Stimulated activated CD8-positive, alpha-beta memory T cell treated with anti-CD3 and anti-CD28 coated beads, Interleukin-12 subunit alpha, Interleukin-12 subunit beta, amount 100 ng/mL, for 24 hours (primary cell): ENCODE results near the gene SRC.
"Not testable (repeated sequence)": the region's sequence is repeated elsewhere in the genome, so short reads cannot be mapped to it uniquely, and the experiment has no call there.

Source experiments
- DNase-seq: peaks from one replicate; pipeline ENCODE4 v3.0.0-alpha.2; 2020; ENCODE audit errors: extremely low read depth

SRC gene

DNA sequence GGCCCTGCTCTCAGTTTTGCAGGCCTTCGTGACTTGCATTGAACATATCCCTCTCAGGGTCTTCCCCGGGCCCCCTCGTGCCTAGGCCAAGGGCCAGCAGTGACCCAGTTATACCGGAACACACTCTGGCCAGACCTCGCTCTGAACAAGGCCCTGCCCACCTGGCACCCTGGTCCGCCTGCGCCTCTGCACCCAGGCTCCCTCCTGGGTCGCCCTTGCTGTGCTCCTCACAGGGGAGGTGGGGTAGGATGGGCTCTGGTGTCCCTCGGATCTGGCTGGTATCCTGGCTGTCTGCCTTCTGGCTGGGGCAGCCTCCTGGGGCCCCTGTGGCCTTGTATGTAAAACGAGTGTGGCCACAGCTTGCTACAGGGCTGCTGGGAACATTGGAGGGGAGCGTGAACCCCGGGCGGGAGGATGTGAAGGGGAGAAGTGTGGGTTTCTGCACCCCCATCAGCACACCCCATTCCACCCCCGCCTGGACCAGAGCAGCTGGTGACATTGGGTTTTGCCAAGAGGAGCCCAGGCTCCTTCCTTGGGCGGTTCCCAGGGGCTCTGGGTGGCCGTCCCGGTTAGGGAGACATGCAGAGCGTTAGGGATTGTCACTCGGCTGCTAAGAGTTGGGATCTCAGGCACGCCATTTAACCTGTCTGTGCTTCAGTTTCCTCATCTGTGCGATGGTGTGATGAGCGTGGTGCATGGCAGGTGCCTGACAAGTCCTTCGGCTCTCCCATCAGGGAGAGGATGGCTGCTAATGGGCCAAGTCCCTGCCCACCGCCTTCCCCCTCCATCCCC lies 17.5 kb downstream of the SRC start:
- DNase-seq, result no peak

DNA sequence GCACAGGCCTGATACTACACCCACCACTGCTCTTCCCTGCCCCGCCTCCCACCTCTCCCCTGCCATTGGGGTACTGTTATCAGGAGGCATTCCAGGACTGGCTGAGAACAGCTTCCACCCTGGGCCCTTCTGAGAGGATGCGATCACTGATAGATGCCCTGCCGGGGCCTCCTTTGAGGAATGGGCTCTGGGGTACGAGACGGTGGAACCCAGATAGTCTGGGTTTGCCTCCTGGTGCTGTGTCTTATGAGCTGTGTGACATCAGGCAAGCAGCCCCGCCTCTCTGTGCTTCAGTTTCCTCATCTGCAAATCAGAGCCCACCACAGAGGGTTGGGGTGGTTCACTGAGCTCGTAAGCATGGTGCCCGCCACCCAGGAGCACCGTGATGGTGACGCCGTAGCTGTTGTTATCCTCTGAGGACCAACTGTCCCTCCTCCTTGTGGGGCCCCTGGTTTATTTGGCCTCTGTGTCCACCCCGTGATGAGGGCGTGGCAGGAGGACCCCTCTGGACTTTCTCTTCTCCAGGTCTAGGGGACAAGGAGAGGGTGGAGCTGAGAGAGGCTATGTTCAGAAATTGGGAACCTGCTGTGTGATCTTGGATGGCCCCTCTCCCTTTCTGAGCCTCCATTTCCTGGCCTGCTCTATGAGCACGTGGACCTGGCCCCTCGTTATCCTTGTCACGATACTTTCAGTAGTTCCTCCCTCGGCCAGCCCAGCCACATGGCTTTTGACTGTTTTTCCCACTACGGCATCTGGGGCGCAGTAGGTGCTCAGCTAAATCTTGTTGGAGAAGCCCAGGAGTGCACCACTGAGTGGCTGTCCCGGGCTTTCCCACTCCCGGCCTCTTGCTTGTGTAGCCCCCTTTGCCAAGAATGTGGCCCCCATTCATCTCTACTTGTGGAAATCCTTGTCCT lies 18.3 kb downstream of the SRC start:
- no peak for DNase-seq

DNA sequence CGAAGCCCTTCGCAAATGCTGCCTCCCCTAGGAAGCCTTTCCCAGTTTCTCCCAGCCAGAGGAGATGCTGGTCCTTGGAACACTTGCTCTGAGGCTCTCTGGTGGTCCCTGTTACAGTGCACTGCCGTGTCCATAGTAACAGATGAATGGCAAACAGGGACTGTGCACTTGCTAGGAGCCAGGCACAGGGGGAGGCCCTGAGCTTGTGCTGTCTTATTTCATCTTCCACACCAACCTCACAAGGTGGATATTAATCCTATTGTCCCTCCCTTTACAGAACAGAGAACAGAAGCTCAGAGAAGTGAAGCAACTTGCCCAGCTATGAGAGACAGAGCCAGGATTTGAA lies 19.0 kb downstream of the SRC start:
- DNase-seq, result no peak

DNA sequence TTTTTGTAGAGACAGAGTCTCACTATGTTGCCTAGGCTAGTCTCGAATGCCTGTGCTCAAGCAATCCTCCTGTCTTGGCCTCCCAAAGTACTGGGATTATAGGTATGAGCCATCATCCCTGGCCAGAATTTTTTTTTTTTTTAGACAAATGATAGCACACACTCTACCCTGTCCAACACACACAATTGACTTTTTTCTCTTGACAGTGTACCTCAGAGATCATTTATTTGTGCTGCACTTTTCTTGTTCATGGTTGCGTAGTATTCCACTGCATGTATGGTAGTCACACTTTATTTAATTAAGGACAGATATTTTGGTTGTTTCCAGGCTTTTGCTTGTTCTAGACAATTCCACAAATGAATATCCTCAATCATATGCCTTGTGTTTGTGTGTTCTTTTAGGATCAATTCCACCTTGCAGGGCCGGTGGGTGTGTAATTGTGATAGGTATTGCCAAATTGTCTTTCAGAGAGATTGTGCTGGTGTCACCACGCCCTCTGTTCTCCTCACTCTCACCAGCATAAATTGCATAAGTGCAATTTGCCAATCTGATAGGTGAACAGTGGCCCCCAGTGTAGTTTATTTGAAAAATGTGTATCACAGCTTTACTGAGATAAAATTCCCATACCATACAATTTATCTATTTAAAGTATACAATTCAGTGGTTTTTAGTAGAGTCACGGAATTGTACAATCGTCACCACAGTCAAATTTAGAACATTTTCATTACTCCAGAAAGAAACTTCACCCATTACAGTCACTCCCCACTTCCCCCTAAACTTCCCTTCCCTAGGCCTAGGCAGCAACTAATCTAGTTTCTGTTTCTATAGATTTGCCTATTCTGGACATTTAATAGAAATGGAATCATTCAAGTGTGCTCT lies 20.1 kb downstream of the SRC start:
- no peak for DNase-seq

DNA sequence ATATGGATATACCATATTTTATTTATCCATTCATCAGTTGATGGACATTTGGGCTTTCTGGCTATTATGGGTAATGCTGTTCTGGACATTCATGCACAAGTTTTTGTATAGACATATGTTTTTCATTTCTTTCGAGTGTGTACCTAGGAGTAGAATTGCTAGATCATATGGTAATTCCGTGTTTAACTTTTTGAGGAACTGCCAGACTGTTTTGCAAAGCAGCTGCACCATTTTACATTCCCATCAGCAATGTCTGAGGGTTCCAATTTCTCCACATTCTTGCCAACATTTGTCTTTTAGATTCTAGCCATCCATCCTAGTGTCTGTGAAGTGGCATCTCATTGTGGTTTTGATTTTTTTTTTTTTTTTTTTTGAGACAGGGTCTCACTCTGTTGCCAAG lies 20.8 kb downstream of the SRC start:
- no peak for DNase-seq

DNA sequence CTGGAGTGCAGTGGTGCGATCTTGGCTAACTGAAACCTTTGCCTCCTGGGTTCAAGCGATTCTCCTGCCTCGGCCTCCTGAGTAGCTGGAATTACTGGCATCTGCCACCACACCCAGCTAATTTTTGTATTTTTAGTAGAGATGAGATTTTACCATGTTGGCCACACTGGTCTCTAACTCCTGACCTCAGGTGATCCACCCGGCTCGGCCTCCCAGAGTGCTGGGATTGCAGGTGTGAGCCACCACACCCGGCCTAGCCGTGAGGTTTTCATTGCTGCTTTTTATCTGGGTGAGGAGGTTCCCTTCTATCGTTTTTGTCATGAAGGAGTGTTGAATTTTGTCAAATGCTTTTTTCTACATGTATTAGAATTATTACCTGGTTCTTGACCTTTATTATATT lies 23.9 kb downstream of the SRC start:
- no peak for DNase-seq

DNA sequence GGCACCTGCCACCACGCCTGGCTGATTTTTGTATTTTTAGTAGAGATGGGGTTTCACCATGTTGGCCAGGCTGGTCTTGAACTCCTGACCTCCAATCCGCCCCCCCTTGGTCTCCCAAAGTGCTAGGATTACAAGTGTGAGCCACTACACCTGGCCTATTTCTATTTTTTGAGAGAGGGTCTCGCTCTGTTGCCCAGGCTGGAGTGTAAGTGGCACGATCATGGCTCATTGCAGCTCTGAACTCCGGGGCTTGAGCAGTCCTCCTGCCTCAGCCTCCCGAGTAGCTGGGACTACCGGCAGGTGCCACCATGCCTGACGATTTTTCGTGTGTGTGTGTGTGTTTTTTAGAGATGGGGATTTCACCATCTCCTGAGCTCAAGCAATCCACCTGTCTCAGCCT lies 25.9 kb downstream of the SRC start:
- DNase-seq, result not testable (repeated sequence)

DNA sequence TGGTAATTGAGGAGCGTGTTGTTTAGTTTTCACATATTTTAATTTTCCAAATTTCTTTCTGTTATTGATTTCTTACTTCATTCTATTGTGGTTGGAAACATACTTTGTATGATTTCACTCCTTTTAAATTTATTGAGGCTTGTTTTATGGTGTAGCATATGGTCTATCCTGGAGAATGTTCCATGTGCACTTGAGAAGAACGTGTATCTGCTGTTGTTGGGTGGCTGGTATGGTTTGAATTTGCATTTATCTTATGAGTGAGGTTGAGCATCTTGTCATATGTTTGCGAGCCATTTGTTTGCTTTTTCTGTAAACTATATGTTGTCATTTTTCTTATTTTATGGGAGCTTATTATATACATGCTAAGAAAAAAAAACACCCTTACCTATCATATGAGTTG lies 26.5 kb downstream of the SRC start:
- no peak for DNase-seq

DNA sequence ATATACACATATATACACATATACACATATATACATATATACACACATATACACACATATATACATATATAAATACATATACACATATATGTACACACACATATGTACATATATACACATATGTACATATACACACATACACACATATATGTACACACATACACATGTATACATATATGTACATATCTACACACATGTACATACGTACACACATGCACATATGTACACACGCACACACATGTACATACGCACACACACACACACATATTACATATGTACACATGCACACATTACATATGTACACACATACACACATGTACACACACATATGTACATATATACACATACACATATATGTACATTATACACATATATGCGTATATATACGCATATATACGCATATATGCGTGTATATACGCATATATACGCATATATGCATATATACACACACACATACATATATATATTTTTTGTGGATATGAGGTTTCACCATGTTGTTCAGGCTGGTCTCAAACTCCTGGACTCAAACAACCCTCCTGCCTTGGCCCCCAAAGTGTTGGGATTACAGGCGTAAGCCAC lies 27.2 kb downstream of the SRC start:
- no peak for DNase-seq

DNA sequence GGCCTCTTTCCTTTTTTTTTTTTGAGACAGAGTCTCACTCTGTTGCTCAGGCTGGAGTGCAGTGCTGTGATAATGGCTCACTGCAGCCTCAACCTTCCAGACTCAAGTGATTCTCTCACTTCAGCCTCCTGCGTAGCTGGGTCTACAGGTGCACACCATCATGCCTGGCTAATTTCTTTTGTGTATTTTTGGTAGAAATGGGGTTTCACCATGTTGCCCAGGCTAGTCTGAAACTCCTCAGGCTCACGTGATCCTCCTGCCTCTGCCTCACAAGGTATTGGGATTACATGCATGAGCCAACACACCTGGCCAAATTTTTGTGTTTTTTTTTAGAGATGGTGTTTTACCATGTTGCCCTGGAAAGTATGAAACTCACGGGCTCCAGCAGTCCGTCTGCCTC lies 29.3 kb downstream of the SRC start:
- no peak for DNase-seq

DNA sequence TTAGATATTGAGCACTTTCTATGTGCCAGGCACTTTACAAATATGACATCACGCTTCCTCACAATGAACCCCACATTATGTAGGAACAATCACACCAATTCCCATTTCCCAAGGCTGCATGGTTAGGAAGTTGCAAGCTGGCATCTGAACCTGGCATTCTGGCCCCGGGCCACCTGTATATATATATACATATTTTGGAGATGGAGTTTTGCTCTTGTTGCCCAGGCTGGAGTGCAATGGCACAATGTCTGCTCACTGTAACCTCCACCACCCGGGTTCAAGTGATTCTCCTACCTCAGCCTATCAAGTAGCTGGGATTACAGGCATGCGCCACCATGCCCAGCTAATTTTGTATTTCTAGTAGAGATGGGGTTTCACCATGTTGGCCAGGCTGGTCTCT lies 30.4 kb downstream of the SRC start:
- DNase-seq, result no peak

DNA sequence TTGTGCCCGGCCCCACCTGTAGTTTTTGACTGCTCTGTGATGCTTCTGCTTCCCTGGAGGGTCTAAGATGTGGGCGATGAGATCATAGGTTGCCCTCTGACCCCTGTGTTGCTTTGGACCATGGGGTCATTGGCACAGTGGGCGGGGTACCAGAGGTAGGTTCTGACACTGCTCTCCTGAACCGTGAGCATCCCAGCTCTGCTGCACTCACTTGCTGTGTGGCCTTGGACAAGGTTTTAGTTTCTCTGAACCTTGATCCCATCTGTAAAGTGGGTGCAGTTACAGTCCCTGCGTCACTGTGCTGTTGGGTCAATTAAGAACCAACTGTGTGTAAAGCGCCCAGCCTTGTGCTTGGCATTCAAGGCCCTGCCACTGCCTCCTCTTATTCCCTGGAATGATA lies 30.9 kb downstream of the SRC start:
- DNase-seq, result no peak

DNA sequence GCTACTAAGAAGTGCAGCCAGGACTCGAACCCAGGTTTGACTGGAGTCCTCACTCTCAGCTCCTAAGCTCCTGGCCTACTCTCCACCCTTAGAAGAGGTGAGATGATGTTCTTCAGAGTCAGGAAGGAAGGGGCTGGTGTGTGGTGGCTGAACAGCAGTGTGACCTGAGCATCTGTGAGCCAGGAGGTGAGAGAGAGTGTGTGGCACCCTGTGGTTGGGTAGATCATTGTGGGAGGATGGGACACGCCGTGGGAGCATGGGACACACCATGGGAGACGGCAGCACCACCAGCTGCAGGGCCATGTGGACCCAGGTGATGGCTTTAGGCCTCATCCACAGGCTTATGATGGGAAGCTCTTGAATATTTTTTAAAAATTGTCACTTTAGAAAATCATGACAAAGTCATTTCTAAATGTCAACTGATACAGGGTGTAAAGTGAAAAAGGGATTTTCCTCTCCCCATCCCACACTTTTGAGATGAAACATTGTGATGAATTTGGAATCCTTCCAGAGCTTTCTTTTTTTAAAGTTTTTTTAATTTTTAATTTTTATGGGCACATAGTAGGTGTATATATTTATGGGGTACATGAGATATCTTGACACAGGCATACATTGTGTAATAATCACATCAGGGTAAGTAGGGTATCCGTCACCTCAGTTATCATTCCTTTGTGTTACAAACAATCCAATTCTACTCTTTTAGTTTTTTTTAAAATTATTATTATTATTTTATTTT lies 31.6 kb downstream of the SRC start:
- DNase-seq, result no peak

DNA sequence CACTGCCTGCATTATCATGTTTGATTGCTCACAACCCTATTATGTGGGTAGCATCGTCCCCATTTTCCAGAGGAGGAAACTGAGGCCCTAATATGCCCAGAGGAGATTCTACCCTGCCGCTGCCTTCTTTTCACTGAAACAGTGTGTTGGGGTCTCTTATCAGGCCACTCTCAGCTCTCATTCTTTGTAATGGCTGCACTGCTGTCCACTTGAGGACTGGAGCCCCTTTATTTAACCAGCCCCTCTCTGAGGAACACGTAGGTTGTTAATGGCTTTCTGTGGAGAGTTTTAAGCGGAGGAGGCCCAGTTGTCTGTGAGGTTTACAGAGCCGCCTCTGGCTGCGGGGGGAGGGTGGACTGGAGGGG lies 32.5 kb downstream of the SRC start:
- no peak for DNase-seq

DNA sequence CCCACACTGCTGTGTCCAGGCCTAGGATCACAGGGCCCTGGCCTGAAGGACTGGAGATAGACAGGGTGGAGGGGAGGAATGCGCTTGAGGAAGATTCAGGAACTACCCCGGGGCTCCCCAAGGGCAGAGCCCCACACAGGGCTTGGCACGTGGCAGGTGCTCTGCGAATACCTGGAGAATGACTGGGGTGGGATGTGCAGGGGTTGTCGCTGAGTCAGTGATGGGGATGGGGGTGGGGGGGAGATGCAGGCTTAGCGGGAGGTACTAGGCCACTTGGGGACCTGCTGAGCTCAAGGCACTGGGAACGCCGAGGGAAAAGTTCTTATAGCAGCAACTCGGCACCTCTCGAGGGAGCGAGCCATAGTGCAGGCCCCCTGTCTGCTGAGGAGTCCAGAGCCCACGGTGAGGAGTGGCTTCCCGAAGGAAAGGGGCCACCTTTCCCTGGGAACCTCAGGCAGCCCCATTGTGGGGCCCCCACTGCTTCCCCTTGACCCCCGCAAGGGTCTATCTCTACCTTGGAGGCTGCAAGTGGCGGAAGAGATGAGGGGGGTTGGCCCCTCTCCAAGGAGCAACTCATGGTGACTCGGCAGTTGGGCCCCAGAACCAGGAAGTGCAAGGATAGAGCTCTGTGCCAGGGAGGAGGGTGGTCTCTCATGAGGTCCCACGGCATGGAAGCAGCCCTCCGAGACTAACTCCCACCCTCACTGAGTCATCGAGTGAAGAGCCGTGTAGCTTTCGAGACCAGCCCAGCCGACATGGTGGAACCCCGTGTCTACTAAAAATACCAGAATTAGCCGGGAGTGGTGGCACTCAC lies 33.1 kb downstream of the SRC start:
- no peak for DNase-seq

DNA sequence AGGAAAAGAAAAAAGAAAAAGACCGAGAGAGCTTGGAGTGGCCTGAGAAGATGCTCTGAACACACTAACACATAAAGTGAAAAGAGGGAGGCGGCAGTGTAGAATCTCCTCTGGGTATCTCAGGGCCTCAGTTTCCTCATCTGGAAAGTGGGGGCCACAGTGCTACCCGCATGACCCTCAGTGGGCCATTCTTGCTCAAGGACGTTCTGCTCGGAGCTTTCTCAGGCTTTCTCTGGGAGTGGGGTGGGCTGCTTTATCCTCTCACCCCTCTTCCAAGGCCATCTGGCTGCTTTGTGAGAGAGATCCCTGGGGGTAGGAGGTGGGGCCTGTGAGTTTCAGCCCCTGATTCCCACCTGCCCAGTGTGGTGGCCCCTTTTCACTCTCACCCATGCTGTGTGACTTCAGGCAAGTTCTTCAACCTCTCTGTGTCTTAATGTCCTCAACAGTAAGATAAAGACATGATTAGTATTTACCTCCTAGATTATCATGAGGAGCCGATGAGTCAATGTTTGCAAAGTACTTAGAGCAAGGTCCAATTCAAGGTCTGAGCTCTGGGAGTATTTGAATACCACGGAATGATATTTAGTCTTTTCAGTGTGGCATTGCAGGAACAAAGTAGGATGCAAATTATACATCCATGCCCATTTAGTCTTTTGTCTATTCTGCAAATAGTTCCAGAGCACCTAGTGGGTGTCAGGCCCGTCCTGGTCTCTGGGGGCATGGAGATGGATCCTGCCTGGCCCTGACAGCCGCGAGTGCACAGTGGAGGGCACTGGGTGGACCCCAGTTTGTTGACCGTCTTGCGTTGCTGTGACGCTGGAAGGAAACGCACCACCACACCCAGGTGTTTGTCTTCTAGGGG lies 34.3 kb downstream of the SRC start:
- DNase-seq, result no peak

DNA sequence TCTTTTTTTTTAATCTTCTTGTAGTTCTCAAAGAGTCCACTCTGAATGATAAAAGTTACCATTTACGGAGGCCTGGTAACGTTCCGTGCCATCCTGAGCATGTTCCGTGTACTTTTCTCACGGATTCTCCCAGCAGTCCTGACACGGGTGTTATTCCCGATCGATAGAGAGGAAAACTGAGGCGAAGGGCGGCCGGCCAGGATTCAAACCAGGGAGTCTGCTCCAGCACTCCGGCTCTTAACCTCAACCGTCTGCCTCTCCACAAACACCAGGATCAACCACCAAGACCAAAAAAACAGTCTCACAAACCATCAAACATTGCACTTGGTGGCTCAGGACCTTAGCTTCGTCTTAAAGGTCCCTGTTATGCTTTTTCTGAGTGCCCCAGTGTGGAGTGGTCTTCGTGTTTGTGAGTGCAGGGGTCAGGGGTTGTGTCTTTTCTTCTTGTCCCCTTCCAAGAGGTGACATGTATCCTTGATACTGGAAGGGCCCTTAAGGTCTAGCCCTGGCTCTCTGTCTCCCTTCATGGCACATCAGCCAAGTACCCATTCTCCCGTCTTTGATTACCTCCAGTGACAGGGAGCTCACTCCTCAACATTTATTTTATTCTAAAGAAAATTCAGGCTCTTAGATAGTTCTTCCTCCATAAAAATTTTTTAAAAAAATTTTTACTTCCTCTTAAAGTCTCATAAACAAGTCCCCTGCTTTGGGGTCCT lies 35.1 kb downstream of the SRC start:
- DNase-seq, result no peak

DNA sequence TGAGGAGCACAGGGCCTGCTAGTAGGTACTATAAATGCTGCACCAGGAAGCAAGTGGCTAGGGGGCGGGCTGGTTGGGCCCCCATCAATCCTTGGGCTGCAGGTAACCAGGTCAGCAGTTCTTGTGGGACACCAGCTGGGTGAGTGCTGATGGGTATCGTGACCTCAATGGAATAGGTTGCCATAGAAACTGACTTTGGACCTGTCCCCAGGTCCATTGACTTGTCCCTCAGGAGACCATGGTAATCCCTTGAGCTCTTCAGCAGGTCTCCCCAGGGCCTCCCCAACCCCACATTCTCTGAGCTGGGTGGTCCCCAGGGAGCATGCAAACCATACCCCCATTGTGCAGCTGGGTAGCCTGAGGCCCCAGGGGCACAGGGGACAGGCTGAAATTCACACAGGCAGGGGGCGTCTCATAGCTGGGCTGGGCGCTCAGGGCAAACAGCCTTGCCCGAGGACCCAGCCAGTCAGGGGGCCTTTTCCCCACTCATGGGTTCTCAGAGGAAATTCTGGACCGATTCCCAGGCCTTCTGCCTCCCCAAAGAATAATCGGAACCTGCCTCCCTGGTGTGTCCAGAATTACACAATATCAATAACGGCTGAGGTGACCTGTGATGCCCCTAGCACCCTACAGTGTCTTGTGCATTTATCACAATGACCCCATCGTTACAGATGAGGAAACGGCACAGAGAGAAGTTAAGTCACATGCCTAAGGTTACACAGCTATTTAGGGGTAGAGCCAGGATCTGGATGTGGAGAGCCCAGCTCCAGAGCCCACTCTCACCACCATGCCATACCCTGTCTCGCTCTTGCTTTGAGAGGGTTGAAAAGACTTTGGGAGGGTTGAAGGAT lies 35.9 kb downstream of the SRC start:
- DNase-seq, result no peak
